Ramos (cell line): Measurements from ENCODE around the gene FPGT.
"Not testable (repeated sequence)": the region's sequence is repeated elsewhere in the genome, so short reads cannot be mapped to it uniquely, and the experiment has no call there.

Experiments
- in situ Hi-C: fragments of 300-500 bp; cut with MboI; formaldehyde crosslinking; loops from one replicate; pipeline ENCODE4 v1.14.3; 2022; ENCODE audit warnings: low sequenced_read_pairs; ENCODE audit not compliant: unreplicated experiment

The FPGT gene

DNA sequence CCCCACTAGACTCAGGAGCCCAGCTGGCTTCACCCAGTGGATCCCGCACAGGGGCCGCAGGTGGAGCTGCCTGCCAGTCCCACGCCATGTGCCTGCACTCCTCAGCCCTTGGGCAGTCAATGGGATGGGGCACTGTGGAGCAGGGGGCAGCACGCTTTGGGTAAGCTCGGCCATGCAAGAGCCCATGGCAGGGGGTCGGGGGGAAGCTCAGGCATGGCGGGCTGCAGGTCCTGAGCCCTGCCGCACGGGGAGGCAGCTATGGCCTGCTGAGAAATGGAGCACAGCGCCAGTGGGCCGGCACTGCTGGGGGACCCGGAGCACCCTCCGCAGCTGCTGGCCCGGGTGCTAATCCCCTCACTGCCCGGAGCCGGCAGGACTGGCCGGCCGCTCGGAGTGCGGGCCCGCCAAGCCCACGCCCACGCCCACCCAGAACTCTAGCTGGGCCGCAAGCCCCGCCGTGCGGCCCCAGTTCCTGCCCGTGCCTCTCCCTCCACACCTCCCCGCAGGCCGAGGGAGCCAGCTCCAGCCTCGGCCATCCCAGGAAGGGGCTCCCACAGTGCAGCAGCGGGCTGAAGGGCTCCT, 55.3 kb downstream of the FPGT start:
- in situ Hi-C loops, result not testable (repeated sequence)
